ENCODE data around the gene MALSU1. TPM values are rescaled to one million over a fixed set of nuclear protein-coding genes. Genes with fewer than 3 reads are reported as not detected.

MALSU1 gene
- total RNA-seq, 2 donors from 2014 or later: 52.1 to 55.5 TPM

DNA sequence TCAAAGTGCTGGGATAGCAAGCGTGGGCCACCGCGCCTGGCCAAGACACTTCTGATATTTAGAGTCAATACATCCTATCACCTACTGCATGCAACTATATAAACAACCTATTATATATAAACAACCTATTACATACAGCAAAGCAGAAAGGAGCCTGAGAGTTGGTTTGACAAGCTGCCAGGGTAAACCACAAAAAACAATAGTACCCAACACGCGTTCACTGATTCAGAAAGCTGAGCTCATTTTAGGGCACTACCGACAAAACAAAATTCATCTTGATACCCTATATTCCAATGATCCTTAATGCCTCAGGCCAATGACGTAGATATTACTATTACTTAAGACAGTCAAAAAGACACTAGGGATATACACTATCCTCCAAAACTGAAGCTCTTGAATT is 16.2 kb downstream of the MALSU1 start:
- DNase-seq (ENCODE audit: low spot score): no peak
- TF ChIP-seq POLR2A (IDR thresholded peaks at IDR 0.05): no peak
- no peak for TF ChIP-seq POLR2AphosphoS5 (IDR thresholded peaks at IDR 0.05)
- TF ChIP-seq, protein P1, sequence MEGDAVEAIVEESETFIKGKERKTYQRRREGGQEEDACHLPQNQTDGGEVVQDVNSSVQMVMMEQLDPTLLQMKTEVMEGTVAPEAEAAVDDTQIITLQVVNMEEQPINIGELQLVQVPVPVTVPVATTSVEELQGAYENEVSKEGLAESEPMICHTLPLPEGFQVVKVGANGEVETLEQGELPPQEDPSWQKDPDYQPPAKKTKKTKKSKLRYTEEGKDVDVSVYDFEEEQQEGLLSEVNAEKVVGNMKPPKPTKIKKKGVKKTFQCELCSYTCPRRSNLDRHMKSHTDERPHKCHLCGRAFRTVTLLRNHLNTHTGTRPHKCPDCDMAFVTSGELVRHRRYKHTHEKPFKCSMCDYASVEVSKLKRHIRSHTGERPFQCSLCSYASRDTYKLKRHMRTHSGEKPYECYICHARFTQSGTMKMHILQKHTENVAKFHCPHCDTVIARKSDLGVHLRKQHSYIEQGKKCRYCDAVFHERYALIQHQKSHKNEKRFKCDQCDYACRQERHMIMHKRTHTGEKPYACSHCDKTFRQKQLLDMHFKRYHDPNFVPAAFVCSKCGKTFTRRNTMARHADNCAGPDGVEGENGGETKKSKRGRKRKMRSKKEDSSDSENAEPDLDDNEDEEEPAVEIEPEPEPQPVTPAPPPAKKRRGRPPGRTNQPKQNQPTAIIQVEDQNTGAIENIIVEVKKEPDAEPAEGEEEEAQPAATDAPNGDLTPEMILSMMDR (IDR thresholded peaks at IDR 0.05): no peak
- 68% methylated on average over 7 of the region's 7 CpGs for WGBS
- no peak overlapping the region for H3K27ac ChIP-seq
- H3K4me3 ChIP-seq: no peak overlapping the region
- H3K36me3 ChIP-seq: no peaks in the 10 kb centered on the region
- no peaks in the 10 kb centered on the region for H3K9me3 ChIP-seq
- intact Hi-C loops (cut with DNase I): no loop called here
- no peaks in the 10 kb centered on the region for H3K27me3 ChIP-seq (replicated peaks; ENCODE audit: insufficient read depth)
- no peaks in the 10 kb centered on the region for H3K4me1 ChIP-seq (replicated peaks)

DNA sequence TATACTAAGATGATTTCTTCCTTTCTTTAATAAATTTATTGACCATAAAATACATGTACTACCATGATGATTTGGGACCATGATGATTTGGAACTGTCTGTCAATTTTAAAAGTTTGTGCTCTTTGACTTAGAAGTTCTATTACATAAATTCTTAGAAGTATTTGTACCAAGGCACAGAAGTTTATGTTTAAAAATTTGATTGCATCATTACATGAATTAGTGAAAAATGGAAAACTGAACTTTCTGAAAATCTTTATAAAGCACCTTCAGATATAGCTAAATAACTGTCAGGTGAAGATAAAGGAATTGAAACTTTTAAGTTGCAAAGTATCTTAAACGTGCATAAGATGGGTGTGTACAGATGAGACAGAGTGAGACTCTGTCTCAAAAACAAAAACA is 32.0 kb downstream of the MALSU1 start:
- no peaks in the 10 kb centered on the region for H3K36me3 ChIP-seq

DNA sequence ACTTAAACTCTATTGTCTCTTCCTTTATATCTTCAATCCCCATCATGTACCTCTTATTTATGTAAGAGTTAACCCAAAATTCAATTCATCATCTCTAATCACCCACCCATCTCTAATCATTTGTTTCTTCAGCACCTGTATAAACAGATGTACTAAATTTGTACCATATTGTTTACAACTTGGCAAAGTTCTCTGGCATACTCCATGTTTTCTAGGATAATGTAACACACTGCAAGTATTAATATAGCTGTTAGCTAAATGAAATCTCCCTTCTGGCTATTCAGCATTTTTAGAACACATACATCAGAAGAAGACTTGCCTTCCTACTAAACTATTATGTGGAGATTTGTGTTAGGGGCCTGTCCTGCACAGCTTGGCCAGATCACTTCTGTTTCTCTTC is 33.1 kb downstream of the MALSU1 start:
- no peak for TF ChIP-seq POLR2A (IDR thresholded peaks at IDR 0.05)
- no peak for TF ChIP-seq POLR2AphosphoS5 (IDR thresholded peaks at IDR 0.05)
- Histone ChIP-seq H3K36me3 (no peaks in the 10 kb centered on the region), H3K4me3 (no peak overlapping the region), H3K27ac (no peak overlapping the region), H3K27me3 (replicated peaks; ENCODE audit: insufficient read depth) (no peaks in the 10 kb centered on the region), H3K9me3 (no peaks in the 10 kb centered on the region), H3K4me1 (replicated peaks) (no peaks in the 10 kb centered on the region)
- intact Hi-C loops (cut with DNase I): no loop called here
- no peak for DNase-seq (ENCODE audit: low spot score)

More for the DNA sequence above, 32.0 kb downstream of the MALSU1 start:
- Histone ChIP-seq H3K4me3 (no peak overlapping the region), H3K27me3 (replicated peaks; ENCODE audit: insufficient read depth) (no peaks in the 10 kb centered on the region), H3K9me3 (no peaks in the 10 kb centered on the region), H3K27ac (no peak overlapping the region), H3K4me1 (replicated peaks) (no peaks in the 10 kb centered on the region)
- 82% methylated on average over 1 of the region's 1 CpG for WGBS
- TF ChIP-seq, protein P1 (IDR thresholded peaks at IDR 0.05): no peak
- TF ChIP-seq POLR2AphosphoS5 (IDR thresholded peaks at IDR 0.05) (no peak), POLR2A (IDR thresholded peaks at IDR 0.05) (no peak)
- no peak for DNase-seq (ENCODE audit: low spot score)
- intact Hi-C loops (cut with DNase I): no loop called here

DNA sequence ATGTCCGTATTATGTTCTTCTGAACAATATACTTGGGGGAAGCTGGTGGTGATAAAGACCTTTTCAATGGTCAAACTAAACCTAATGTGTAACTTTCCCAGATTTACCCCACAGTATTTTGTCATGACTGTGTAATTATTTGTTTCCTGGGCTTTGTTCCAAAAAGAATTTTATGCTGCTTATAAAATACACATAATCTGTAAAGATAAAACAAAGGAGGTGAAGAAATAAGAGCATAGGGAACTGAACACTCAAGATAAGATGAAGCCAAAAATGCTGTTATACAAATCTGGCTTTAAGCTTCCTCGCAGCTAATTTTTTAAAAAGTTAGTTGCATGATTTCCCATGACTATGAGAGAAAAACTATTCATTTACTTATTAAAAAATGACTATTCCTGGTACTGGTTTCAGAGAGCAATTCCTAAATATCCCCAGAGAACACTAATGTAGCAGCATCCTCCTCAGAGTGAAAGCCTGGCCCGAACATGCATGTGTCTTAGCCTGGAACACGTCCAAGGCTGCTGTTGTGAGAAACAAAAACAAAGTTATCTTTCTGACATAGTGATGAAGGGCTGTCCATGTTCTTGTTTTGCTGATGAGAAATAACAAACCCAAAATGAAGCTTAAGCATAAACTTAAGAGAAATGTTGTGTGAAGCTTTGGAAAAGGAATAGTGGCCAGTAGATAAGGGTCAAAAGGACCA is 33.9 kb downstream of the MALSU1 start:
- 17% methylated on average over 4 of the region's 4 CpGs for WGBS
- Histone ChIP-seq H3K4me3 (no peak overlapping the region), H3K27ac (no peak overlapping the region), H3K27me3 (replicated peaks; ENCODE audit: insufficient read depth) (no peaks in the 10 kb centered on the region), H3K9me3 (no peaks in the 10 kb centered on the region), H3K4me1 (replicated peaks) (no peaks in the 10 kb centered on the region), H3K36me3 (no peaks in the 10 kb centered on the region)
- TF ChIP-seq, protein P1 (IDR thresholded peaks at IDR 0.05): no peak
- TF ChIP-seq POLR2A (IDR thresholded peaks at IDR 0.05) (no peak), POLR2AphosphoS5 (IDR thresholded peaks at IDR 0.05) (no peak)
- intact Hi-C loops (cut with DNase I): no loop called here
- DNase-seq (ENCODE audit: low spot score): no peak

DNA sequence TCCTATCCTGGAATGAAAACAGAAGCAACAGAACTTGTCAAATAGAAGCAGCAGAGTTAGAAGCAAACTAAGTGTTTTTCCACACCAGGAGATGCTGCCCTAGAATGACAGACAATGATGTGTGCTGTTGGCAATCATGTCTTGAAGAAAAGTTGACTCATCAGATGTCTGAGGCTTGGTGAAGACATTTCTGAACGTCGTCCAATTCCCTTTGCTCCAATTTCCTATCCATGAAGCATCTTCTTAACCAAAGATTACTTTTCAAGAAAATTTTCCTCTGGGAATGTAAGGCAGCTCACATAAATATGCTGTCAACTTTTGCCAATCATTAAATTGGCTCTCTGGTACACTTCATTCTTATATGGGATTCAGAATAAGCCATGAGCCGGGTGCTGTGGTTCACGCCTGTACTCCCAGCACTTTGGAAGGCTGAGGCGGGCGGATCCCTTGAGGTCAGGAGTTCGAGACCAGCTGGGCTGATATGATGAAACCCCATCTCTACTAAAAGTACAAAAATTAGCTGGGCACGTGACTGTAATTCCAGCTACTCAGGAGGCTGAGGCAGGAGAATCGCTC is 34.6 kb downstream of the MALSU1 start:
- no peak overlapping the region for H3K27ac ChIP-seq
- DNase-seq (ENCODE audit: low spot score): no peak
- no peak for TF ChIP-seq POLR2AphosphoS5 (IDR thresholded peaks at IDR 0.05)
- TF ChIP-seq POLR2A (IDR thresholded peaks at IDR 0.05): no peak
- TF ChIP-seq, protein P1 (IDR thresholded peaks at IDR 0.05): no peak

More for the DNA sequence above, 34.6 kb downstream of the MALSU1 start:
- Histone ChIP-seq H3K9me3 (no peaks in the 10 kb centered on the region), H3K4me1 (replicated peaks) (no peaks in the 10 kb centered on the region), H3K36me3 (no peaks in the 10 kb centered on the region), H3K27me3 (replicated peaks; ENCODE audit: insufficient read depth) (no peaks in the 10 kb centered on the region), H3K4me3 (no peak overlapping the region)
- 66% methylated on average over 9 of the region's 9 CpGs for WGBS
- intact Hi-C loops (cut with DNase I): no loop called here
